HUES6 (cell line): Measurements from ENCODE around the gene IL12A.

Experiments
- H3K27ac ChIP-seq: 2 replicates; pipeline ENCODE4 v1.7.0; 2013; ENCODE audit warnings: low read depth, mild to moderate bottlenecking, low read length, inconsistent platforms
- H3K27me3 ChIP-seq: 2 replicates; pipeline ENCODE4 v1.6.1; 2013; ENCODE audit warnings: low read length; ENCODE audit not compliant: control insufficient read depth, insufficient read depth
- H3K36me3 ChIP-seq: 2 replicates; pipeline ENCODE4 v1.6.1; 2013; ENCODE audit warnings: low read length; ENCODE audit not compliant: control insufficient read depth, insufficient read depth
- H3K4me1 ChIP-seq: 2 replicates; pipeline ENCODE4 v1.6.1; 2013; ENCODE audit warnings: low read length; ENCODE audit not compliant: control insufficient read depth, insufficient read depth
- H3K4me3 ChIP-seq: 2 replicates; pipeline ENCODE4 v1.5.1; 2013; ENCODE audit warnings: low read depth, low read length
- H3K9ac ChIP-seq: one replicate; pipeline ENCODE4 v1.6.1; 2013; ENCODE audit warnings: mild to moderate bottlenecking, low read length
- H3K9me3 ChIP-seq: 2 replicates; pipeline ENCODE4 v1.6.1; 2013; ENCODE audit warnings: low read depth, low read length; ENCODE audit not compliant: control insufficient read depth, insufficient read depth

Gene IL12A

DNA sequence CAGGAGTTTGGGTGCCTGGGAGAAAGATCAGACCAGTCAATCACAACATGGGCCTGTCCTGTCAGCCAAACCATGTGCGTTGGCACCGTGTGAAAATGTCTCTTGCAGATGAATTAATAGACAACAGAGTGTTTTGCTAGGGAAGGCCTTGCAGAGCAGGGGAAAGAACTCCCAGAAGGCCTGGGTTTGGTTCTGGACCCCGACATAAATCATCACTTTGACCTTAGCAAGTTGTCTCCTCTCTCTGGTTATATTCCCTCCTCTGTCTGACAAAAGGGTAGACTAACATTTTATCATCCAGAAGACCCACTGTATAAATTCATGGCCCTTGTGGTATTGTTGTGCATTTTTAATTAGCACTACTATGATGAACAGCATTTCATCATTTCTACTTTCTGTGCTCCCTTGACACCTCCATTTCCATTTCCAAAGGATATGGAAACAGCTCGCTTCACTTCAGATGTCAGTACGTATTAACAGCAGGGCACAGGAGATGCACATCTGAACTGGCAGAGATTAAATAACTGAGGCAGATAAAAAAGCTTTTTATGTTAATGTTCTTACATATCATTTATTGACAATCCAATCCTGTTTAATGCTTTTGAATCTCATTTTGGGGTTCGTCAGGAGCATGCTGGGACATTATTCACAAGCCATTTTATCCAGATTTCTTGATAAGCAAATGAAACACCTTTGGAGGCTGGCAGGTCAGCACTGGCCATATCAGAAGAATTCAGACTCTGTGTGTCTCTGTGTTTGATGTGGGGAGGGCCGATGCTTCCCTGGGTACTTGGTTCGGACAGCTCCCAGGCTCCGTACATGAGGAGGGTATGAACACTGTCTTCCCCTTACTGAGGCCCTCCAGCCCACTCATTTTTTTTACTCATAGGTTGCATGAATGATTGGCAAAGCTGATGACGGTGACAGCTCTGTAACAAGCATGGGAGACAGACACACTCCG is 28.2 kb upstream of the IL12A start:
- no peaks in the 10 kb centered on the region for H3K9me3 ChIP-seq
- no peak overlapping the region for H3K9ac ChIP-seq
- no peaks in the 10 kb centered on the region for H3K4me1 ChIP-seq
- no peaks in the 10 kb centered on the region for H3K27me3 ChIP-seq
- H3K36me3 ChIP-seq, result no peaks in the 10 kb centered on the region
- no peak overlapping the region for H3K27ac ChIP-seq
- no peak overlapping the region for H3K4me3 ChIP-seq

DNA sequence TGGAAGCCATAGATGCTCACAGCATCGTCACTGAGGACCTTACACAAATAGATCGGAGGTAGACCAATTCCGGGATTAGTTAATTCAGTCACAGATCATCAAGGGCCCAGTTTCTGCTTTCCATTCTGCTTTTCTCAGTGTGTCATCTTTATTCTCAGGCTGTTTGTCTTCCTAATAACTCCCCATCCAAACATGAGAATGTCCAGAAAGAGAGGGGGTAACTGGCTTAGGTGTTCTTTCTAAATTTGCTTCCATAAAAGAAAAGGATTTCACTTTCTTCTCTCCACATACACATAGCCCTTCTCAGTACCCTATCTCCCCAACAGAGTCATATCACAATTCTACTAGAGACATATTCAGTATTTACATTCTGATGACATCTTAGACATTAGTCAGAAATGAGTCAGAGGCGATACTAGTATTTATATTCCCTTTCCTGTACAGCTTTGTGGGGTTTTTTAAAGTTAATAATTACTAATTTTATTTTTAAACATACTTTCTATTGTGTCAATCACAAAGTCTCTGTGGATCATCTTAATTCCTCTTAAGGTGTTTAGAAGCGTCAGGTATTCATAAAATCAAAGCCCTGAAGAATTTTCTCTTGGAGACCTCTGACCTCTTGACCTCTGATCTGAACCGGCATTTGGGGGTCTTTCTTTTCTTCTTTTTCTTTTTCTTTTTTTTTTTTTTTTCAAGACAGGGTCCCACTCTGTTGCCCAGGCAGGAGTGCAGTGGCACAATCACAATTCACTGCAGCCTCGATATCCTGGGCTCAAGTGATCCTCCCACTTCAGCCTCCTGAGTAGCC is 24.3 kb upstream of the IL12A start:
- Histone ChIP-seq H3K27ac (no peak overlapping the region), H3K4me1 (no peaks in the 10 kb centered on the region), H3K9me3 (no peaks in the 10 kb centered on the region), H3K9ac (no peak overlapping the region), H3K4me3 (no peak overlapping the region), H3K36me3 (no peaks in the 10 kb centered on the region), H3K27me3 (no peaks in the 10 kb centered on the region)

DNA sequence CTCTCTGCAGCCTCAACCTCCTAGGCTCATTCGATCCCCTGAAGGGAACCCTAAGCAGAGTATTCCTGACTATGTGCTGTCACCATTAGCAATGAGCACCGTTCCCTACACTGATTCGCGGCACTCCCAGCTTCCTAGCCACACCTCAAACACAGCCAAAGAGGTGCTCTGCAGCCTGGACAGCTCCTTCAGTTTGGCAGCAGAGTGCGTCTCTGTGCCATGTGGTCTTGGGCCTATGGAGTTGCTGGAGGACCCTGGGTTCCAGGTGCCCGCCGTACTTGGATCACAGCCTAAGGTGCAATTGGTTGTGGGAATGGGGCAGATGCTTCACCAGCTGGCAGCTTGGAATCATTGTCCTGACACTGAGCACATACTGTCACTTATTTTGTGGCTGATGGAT is 17.3 kb upstream of the IL12A start:
- Histone ChIP-seq H3K27ac (no peak overlapping the region), H3K9me3 (no peaks in the 10 kb centered on the region), H3K9ac (no peak overlapping the region), H3K27me3 (no peaks in the 10 kb centered on the region), H3K4me1 (no peaks in the 10 kb centered on the region), H3K4me3 (no peak overlapping the region), H3K36me3 (no peaks in the 10 kb centered on the region)

- no peaks in the 10 kb centered on the region for H3K36me3 ChIP-seq
- no peaks in the 10 kb centered on the region for H3K4me1 ChIP-seq
- no peak overlapping the region for H3K9ac ChIP-seq
- no peak overlapping the region for H3K4me3 ChIP-seq
- no peaks in the 10 kb centered on the region for H3K9me3 ChIP-seq
- no peak overlapping the region for H3K27ac ChIP-seq
- no peaks in the 10 kb centered on the region for H3K27me3 ChIP-seq
Measured at GRCh38 chr3:159977295-159977694, 11.3 kb upstream of the IL12A start.

GRCh38 chr3:159978353-159978752 is 10.3 kb upstream of the IL12A start:
- no peak overlapping the region for H3K9ac ChIP-seq
- H3K27me3 ChIP-seq, result no peaks in the 10 kb centered on the region
- H3K9me3 ChIP-seq, result no peaks in the 10 kb centered on the region
- H3K27ac ChIP-seq, result no peak overlapping the region
- H3K4me1 ChIP-seq, result no peaks in the 10 kb centered on the region
- H3K4me3 ChIP-seq, result no peak overlapping the region
- no peaks in the 10 kb centered on the region for H3K36me3 ChIP-seq

DNA sequence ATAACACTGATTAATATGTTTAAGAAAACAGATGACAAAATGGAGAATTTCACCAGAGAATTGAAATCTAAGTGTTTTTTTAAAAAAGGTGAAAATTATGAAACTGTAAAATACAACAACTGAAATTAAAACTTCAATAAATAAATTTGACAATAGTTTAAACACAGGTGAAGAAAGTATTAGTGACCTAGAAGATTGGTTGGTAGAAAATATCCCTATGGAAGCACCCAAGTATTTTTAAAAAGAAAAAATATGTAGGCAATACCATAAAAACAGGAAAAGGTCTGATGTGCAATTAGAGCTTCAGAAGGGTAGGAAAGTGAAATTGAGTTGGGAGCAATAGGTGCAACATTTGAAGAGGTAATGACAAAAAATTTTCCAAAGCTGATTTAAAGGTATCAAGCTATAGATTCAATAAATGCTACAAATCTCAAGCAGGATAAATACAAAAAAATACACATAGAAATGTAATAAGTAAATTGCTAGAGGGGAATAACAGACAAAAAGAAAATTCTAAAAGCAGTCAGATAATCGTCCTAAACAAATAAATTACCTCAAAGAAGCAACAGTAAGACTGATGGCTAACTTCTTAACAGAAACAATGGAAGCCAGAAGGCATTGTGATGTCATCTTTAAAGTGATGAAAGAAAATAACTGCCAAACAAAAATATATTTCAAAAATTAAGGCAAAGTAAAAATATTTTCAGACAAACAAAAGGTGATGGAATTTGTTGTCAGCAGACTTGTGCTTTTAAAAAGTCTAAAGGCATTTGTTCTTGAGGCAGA is 9.5 kb upstream of the IL12A start:
- Histone ChIP-seq H3K27me3 (no peaks in the 10 kb centered on the region), H3K4me3 (no peak overlapping the region), H3K27ac (no peak overlapping the region), H3K4me1 (no peaks in the 10 kb centered on the region), H3K36me3 (no peaks in the 10 kb centered on the region), H3K9ac (no peak overlapping the region), H3K9me3 (no peaks in the 10 kb centered on the region)

GRCh38 chr3:159982442-159982974 is 6.1 kb upstream of the IL12A start:
- H3K9ac ChIP-seq, result no peak overlapping the region
- H3K27ac ChIP-seq, result no peak overlapping the region
- H3K36me3 ChIP-seq, result no peaks in the 10 kb centered on the region

GRCh38 chr3:159987291-159987711 is 1.3 kb upstream of the IL12A start:
- H3K9me3 ChIP-seq, result peaks cover 4% of the 10 kb centered on the region; the same call in 1 of the 2 replicates
- no peak overlapping the region for H3K4me3 ChIP-seq
- H3K27me3 ChIP-seq, result peaks cover 14% of the 10 kb centered on the region
- H3K9ac ChIP-seq, result no peak overlapping the region
- H3K27ac ChIP-seq, result no peak overlapping the region
- H3K36me3 ChIP-seq, result no peaks in the 10 kb centered on the region
- H3K4me1 ChIP-seq, result peaks cover 3% of the 10 kb centered on the region; the same call in 1 of the 2 replicates

More at GRCh38 chr3:159982442-159982974, 6.1 kb upstream of the IL12A start:
- Histone ChIP-seq H3K9me3 (no peaks in the 10 kb centered on the region), H3K4me3 (no peak overlapping the region), H3K27me3 (no peaks in the 10 kb centered on the region), H3K4me1 (no peaks in the 10 kb centered on the region)

- Histone ChIP-seq H3K9ac (no peak overlapping the region), H3K4me1 (peaks cover 16% of the 10 kb centered on the region), H3K27me3 (peaks cover 14% of the 10 kb centered on the region), H3K36me3 (no peaks in the 10 kb centered on the region), H3K27ac (no peak overlapping the region), H3K9me3 (peaks cover 4% of the 10 kb centered on the region; the same call in 1 of the 2 replicates), H3K4me3 (no peak overlapping the region)
Measured at GRCh38 chr3:159989973-159990846, 1.6 kb downstream of the IL12A start.

GRCh38 chr3:159991591-159991990 is 3.0 kb downstream of the IL12A start:
- peaks cover 14% of the 10 kb centered on the region for H3K27me3 ChIP-seq
- no peaks in the 10 kb centered on the region for H3K36me3 ChIP-seq
- H3K27ac ChIP-seq, result no peak overlapping the region
- H3K9me3 ChIP-seq, result peaks cover 4% of the 10 kb centered on the region; the same call in 1 of the 2 replicates
- H3K4me3 ChIP-seq, result no peak overlapping the region
- no peak overlapping the region for H3K9ac ChIP-seq
- peaks cover 16% of the 10 kb centered on the region for H3K4me1 ChIP-seq
